ENCODE measurements around the gene PSMC3IP. TPM values are rescaled to one million over a fixed set of nuclear protein-coding genes. Genes with fewer than 3 reads are reported as not detected.

PSMC3IP gene
- total RNA-seq, 2 donors from 2014 or later = 2.9 to 11.2 TPM

DNA sequence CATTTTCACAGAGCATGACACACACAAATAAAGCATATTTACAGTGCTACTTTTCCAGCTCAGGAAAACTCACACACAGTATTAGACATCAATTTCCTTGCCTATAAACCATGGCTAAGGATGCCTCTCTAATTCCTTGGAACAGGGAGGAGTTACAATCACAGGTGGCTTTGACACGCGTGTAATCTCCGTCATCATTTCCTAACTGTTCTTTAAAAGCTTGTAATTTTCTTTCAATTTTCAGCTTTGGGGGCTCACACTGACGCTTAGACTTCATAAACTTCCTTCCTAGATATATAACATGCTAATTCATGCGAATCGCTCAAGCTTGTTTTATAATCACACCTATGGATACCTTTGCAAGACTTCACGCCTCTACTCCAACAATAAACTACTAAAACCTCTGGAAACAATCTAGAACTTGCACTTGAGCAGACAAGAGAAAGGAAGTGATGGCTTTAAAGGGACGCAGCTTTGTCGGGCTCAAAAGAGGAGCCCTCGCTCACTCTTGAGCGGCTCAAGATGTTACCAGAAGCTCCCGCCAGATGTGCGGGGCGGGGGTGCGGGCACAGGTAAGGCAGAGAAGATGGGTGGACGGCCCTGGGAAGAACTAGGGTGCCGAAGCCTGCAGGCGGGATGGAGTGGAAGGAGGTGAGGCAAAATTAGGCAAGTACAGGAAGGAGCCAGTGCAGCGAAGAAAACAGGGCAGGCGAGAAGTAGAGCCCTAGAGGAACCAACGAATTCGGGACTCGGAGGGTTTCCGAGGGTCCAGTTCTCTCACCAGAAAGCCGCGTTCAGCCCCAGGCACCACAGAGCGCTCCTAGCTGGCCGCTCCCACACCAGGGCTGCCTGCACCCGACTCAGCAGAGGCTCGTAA is 31.0 kb upstream of the PSMC3IP start:
- under 1% methylated on average over 30 of the region's 30 CpGs for WGBS
- Histone ChIP-seq H3K4me3 (peak overlapping the region; percentile 70 to 85), H3K9me3 (no peaks in the 10 kb centered on the region), H3K27ac (peak overlapping the region; percentile 92 to 93), H3K27me3 (replicated peaks; ENCODE audit: insufficient read depth) (no peaks in the 10 kb centered on the region), H3K4me1 (replicated peaks) (no peaks in the 10 kb centered on the region), H3K36me3 (peaks cover 0 to 5% of the 10 kb centered on the region in 2 donors)
- intact Hi-C loops (cut with DNase I) = loop anchor here (5.0 kb wide), 2 partner anchors 49 to 69 kb away; partner anchors contain the start of genes PLEKHH3 and TUBG2
- no peak for DNase-seq (ENCODE audit: low spot score)
- TF ChIP-seq CTCF (IDR thresholded peaks at IDR 0.05) = no peak
- TF ChIP-seq POLR2AphosphoS5 (IDR thresholded peaks at IDR 0.05) = no peak
- no peak for TF ChIP-seq POLR2A (IDR thresholded peaks at IDR 0.05)

- intact Hi-C loops (cut with DNase I) = loop anchor here (5.0 kb wide), 2 partner anchors 50 to 70 kb away; partner anchors contain the start of genes PLEKHH3 and TUBG2
- Histone ChIP-seq H3K4me1 (replicated peaks) (no peaks in the 10 kb centered on the region), H3K4me3 (peak overlapping the region in 1 of 2 donors; percentile 85), H3K9me3 (no peaks in the 10 kb centered on the region), H3K27ac (peak overlapping the region; percentile 92 to 93), H3K36me3 (peaks cover 0 to 5% of the 10 kb centered on the region in 2 donors), H3K27me3 (replicated peaks; ENCODE audit: insufficient read depth) (no peaks in the 10 kb centered on the region)
- TF ChIP-seq CTCF (IDR thresholded peaks at IDR 0.05) = no peak
- TF ChIP-seq POLR2AphosphoS5 (IDR thresholded peaks at IDR 0.05) = no peak
- no peak for TF ChIP-seq POLR2A (IDR thresholded peaks at IDR 0.05)
- DNase-seq (ENCODE audit: low spot score) = no peak
- 27% methylated on average over 3 of the region's 3 CpGs for WGBS
Measured at GRCh38 chr17:42607769-42608168, 30.2 kb upstream of the PSMC3IP start.

DNA sequence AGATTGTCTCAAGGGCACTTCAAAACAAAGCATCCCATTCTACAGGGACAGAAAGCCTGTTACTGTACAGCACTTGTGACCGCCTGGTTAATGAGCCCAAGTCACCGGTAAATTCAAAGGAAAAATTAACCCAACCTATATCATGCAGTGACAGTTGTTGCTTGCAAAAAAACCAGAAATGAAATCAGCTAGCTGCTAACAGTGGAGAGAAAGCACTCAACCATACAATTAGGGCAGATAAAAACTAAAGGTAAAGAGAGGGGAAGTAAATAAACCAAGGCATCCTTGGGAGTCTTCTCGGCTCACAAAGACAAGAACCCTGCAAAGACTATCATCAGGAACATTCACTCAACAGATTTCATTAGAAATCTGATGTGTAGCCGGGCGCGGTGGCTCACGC is 25.8 kb upstream of the PSMC3IP start:
- no peaks in the 10 kb centered on the region for H3K36me3 ChIP-seq
- TF ChIP-seq POLR2AphosphoS5 (IDR thresholded peaks at IDR 0.05) (no peak), CTCF (IDR thresholded peaks at IDR 0.05) (no peak), POLR2A (IDR thresholded peaks at IDR 0.05) (no peak)
- 92% methylated on average over 7 of the region's 7 CpGs for WGBS
- no peaks in the 10 kb centered on the region for H3K9me3 ChIP-seq
- no peaks in the 10 kb centered on the region for H3K27me3 ChIP-seq (replicated peaks; ENCODE audit: insufficient read depth)
- DNase-seq (ENCODE audit: low spot score) = no peak
- H3K27ac ChIP-seq = no peak overlapping the region
- intact Hi-C loops (cut with DNase I) = no loop called here
- no peaks in the 10 kb centered on the region for H3K4me1 ChIP-seq (replicated peaks)
- H3K4me3 ChIP-seq = no peak overlapping the region

- WGBS = 15% methylated on average over 2 of the region's 2 CpGs
- H3K4me1 ChIP-seq (replicated peaks) = no peaks in the 10 kb centered on the region
- H3K27me3 ChIP-seq (replicated peaks; ENCODE audit: insufficient read depth) = no peaks in the 10 kb centered on the region
- TF ChIP-seq CTCF (IDR thresholded peaks at IDR 0.05) (no peak), POLR2A (IDR thresholded peaks at IDR 0.05) (no peak), POLR2AphosphoS5 (IDR thresholded peaks at IDR 0.05) (no peak)
- H3K36me3 ChIP-seq = no peaks in the 10 kb centered on the region
- H3K9me3 ChIP-seq = no peaks in the 10 kb centered on the region
- no peak overlapping the region for H3K27ac ChIP-seq
- DNase-seq (ENCODE audit: low spot score) = no peak
- no peak overlapping the region for H3K4me3 ChIP-seq
- intact Hi-C loops (cut with DNase I) = no loop called here
Measured at GRCh38 chr17:42598905-42599304, 21.4 kb upstream of the PSMC3IP start.

- DNase-seq (ENCODE audit: low spot score) = no peak
Measured at GRCh38 chr17:42596386-42596785, 18.9 kb upstream of the PSMC3IP start.

More at GRCh38 chr17:42596386-42596785, 18.9 kb upstream of the PSMC3IP start:
- H3K4me1 ChIP-seq (replicated peaks) = no peaks in the 10 kb centered on the region
- H3K36me3 ChIP-seq = no peaks in the 10 kb centered on the region
- H3K4me3 ChIP-seq = no peak overlapping the region
- intact Hi-C loops (cut with DNase I) = no loop called here
- H3K9me3 ChIP-seq = no peaks in the 10 kb centered on the region
- TF ChIP-seq POLR2A (IDR thresholded peaks at IDR 0.05) = no peak
- no peak for TF ChIP-seq POLR2AphosphoS5 (IDR thresholded peaks at IDR 0.05)
- TF ChIP-seq CTCF (IDR thresholded peaks at IDR 0.05) = no peak
- 63% methylated on average over 3 of the region's 3 CpGs for WGBS
- H3K27ac ChIP-seq = no peak overlapping the region
- no peaks in the 10 kb centered on the region for H3K27me3 ChIP-seq (replicated peaks; ENCODE audit: insufficient read depth)
